Neural cell (in vitro differentiated cells): ENCODE measurements around the gene EYA4. TPM values are rescaled to one million over a fixed set of nuclear protein-coding genes. Genes with fewer than 3 reads are reported as not detected.

ENCODE experiments used
- H2AFZ ChIP-seq: fragments of 200-600, 300-800 bp; sonication (generic), shearing (Covaris generic); 2 replicates; pipeline ENCODE4 v1.6.0; 2014; ENCODE audit warnings: low read depth, mild to moderate bottlenecking, antibody characterized with exemption, low read length, moderate library complexity
- H3F3A ChIP-seq: fragments of 200-600 bp; shearing (Covaris generic); 2 replicates; pipeline ENCODE4 v1.6.1; 2016; ENCODE audit warnings: mild to moderate bottlenecking, moderate library complexity, mixed read lengths, antibody characterized with exemption, low read length; ENCODE audit not compliant: insufficient read depth, poor library complexity, severe bottlenecking
- H3K27ac ChIP-seq: fragments of 200-600, 300-800 bp; sonication (generic), shearing (Covaris generic); 2 replicates; pipeline ENCODE4 v1.5.1; 2014; ENCODE audit warnings: mild to moderate bottlenecking, low read length, moderate library complexity
- H3K27me3 ChIP-seq: fragments of 300-800, 200-600 bp; sonication (generic), shearing (Covaris generic); 2 replicates; pipeline ENCODE4 v1.6.0; 2014; ENCODE audit warnings: mild to moderate bottlenecking, low read depth, low read length, moderate library complexity; ENCODE audit not compliant: insufficient read depth
- H3K36me3 ChIP-seq: fragments of 300-800, 200-600 bp; sonication (generic), shearing (Covaris generic); 2 replicates; pipeline ENCODE4 v1.5.1; 2014; ENCODE audit warnings: mild to moderate bottlenecking, antibody characterized with exemption, low read length, moderate library complexity; ENCODE audit not compliant: insufficient read depth
- H3K4me2 ChIP-seq: fragments of 300-800, 200-600 bp; sonication (generic), shearing (Covaris generic); 2 replicates; pipeline ENCODE4 v1.6.0; 2014; ENCODE audit warnings: mild to moderate bottlenecking, low read length
- H3K4me3 ChIP-seq: fragments of 300-800, 200-600 bp; sonication (generic), shearing (Covaris generic); 2 replicates; pipeline ENCODE4 v1.5.1; 2014; ENCODE audit warnings: mild to moderate bottlenecking, low read length, moderate library complexity
- H3K79me2 ChIP-seq: fragments of 200-600 bp; shearing (Covaris generic); replicated peaks from 2 replicates; pipeline ENCODE4 v1.6.0; 2014; ENCODE audit warnings: mild to moderate bottlenecking, low read length, moderate library complexity; ENCODE audit not compliant: insufficient read depth
- H3K9ac ChIP-seq: fragments of 300-800, 200-600 bp; sonication (generic), shearing (Covaris generic); 2 replicates; pipeline ENCODE4 v1.6.1; 2016; ENCODE audit warnings: mild to moderate bottlenecking, low read length, mixed read lengths
- H3K9me2 ChIP-seq: fragments of 200-600 bp; shearing (Covaris generic); 2 replicates; pipeline ENCODE4 v1.6.1; 2016; ENCODE audit warnings: mild to moderate bottlenecking, low read length, mixed read lengths; ENCODE audit not compliant: insufficient read depth
- H3K9me3 ChIP-seq: fragments of 200-600, 300-800 bp; sonication (generic), shearing (Covaris generic); 2 replicates; pipeline ENCODE4 v1.6.1; 2016; ENCODE audit warnings: mild to moderate bottlenecking, mixed run types, low read length, moderate library complexity, mixed read lengths
- H4K20me1 ChIP-seq: fragments of 200-600 bp; shearing (Covaris generic); 2 replicates; pipeline ENCODE4 v1.6.1; 2016; ENCODE audit warnings: mild to moderate bottlenecking, mixed run types; ENCODE audit not compliant: insufficient read depth
- CTCF ChIP-seq: fragments of 450-650 bp; IDR thresholded peaks from 2 replicates; pipeline ENCODE4 v1.5.1; 2014; ENCODE audit warnings: antibody characterized with exemption, mild to moderate bottlenecking, moderate library complexity; ENCODE audit not compliant: poor library complexity, severe bottlenecking
- EP300 ChIP-seq: fragments of 450-650 bp; conservative IDR thresholded peaks from 2 replicates; pipeline ENCODE4 v1.6.1; 2014; ENCODE audit warnings: antibody characterized with exemption, mild to moderate bottlenecking, moderate library complexity; ENCODE audit not compliant: poor library complexity, severe bottlenecking
- EZH2 ChIP-seq: fragments of 200-600, 300-800 bp; shearing (Covaris generic), sonication (generic); IDR thresholded peaks from 2 replicates; pipeline ENCODE4 v1.6.1; 2014; ENCODE audit warnings: antibody characterized with exemption, low read length, borderline replicate concordance, mild to moderate bottlenecking; ENCODE audit not compliant: insufficient read depth, poor library complexity, severe bottlenecking
- MXI1 ChIP-seq: fragments of 450-650 bp; conservative IDR thresholded peaks from 2 replicates; pipeline ENCODE4 v1.6.1; 2014; ENCODE audit warnings: antibody characterized with exemption, mild to moderate bottlenecking; ENCODE audit not compliant: poor library complexity, severe bottlenecking
- POLR2AphosphoS5 ChIP-seq: IDR thresholded peaks from 2 replicates; pipeline ENCODE4 v1.6.1; 2012
- RAD21 ChIP-seq: fragments of 450-650 bp; conservative IDR thresholded peaks from 2 replicates; pipeline ENCODE4 v1.6.1; 2014; ENCODE audit warnings: antibody characterized with exemption, mild to moderate bottlenecking, moderate library complexity
- REST ChIP-seq: IDR thresholded peaks from 2 replicates; pipeline ENCODE4 v1.6.1; 2012; ENCODE audit warnings: borderline replicate concordance
- SMC3 ChIP-seq: fragments of 450-650 bp; conservative IDR thresholded peaks from 2 replicates; pipeline ENCODE4 v1.6.1; 2014; ENCODE audit warnings: antibody characterized with exemption, mild to moderate bottlenecking, moderate library complexity; ENCODE audit not compliant: poor library complexity
- TAF1 ChIP-seq: IDR thresholded peaks from 2 replicates; pipeline ENCODE4 v1.6.1; 2012; ENCODE audit warnings: low read depth
- polyA plus RNA-seq: library from polyadenylated mRNA; depleted of rRNA; stranded (reverse); fragments of >200 nt; gene quantifications from 2 replicates; pipeline ENCODE4 v1.2.3, GENCODE V29; 2014

EYA4 gene
- polyA plus RNA-seq, 1 donor from 2014 or later, result 2.6 TPM

- Histone ChIP-seq H3K4me2 (no peak overlapping the region), H3K27me3 (no peaks in the 10 kb centered on the region), H3K79me2 (no peaks in the 10 kb centered on the region), H4K20me1 (no peaks in the 10 kb centered on the region), H3K9me2 (no peaks in the 10 kb centered on the region), H3K36me3 (no peaks in the 10 kb centered on the region), H3K4me3 (no peak overlapping the region), H3K9ac (no peak overlapping the region), H3K27ac (no peak overlapping the region), H3K9me3 (no peaks in the 10 kb centered on the region), H3F3A (no peaks in the 10 kb centered on the region), H2AFZ (no peak overlapping the region)
- TF ChIP-seq CTCF (no peak), EP300 (no peak), SMC3 (no peak), TAF1 (no peak), POLR2AphosphoS5 (no peak), RAD21 (no peak), EZH2 (no peak), MXI1 (no peak)
Measured at GRCh38 chr6:133571681-133572080, 330.5 kb downstream of the EYA4 start.

GRCh38 chr6:133577851-133578250, 336.7 kb downstream of the EYA4 start:
- Histone ChIP-seq H3K27ac (no peak overlapping the region), H3K79me2 (no peaks in the 10 kb centered on the region), H3F3A (no peaks in the 10 kb centered on the region), H3K36me3 (no peaks in the 10 kb centered on the region), H3K4me3 (no peak overlapping the region), H3K4me2 (no peak overlapping the region), H4K20me1 (no peaks in the 10 kb centered on the region), H2AFZ (no peak overlapping the region), H3K9me3 (no peaks in the 10 kb centered on the region), H3K9me2 (no peaks in the 10 kb centered on the region), H3K27me3 (no peaks in the 10 kb centered on the region), H3K9ac (no peak overlapping the region)
- no peak for TF ChIP-seq EP300
- TF ChIP-seq RAD21, result no peak
- TF ChIP-seq CTCF, result no peak
- TF ChIP-seq POLR2AphosphoS5, result no peak
- TF ChIP-seq EZH2, result no peak
- TF ChIP-seq TAF1, result no peak
- TF ChIP-seq SMC3, result no peak
- no peak for TF ChIP-seq REST
- TF ChIP-seq MXI1, result no peak
